Endothelial cell (in vitro differentiated cells): Measurements from ENCODE around the gene HINT2. TPM values are rescaled to one million over a fixed set of nuclear protein-coding genes. Genes with fewer than 3 reads are reported as not detected.

Experiments used
- DNase-seq: peaks from one replicate; pipeline ENCODE4 v3.0.0; 2021; ENCODE audit warnings: low spot score
- H3K27ac Mint-ChIP-seq: one replicate; pipeline ENCODE4 v1.8.0; 2021; ENCODE audit warnings: mixed read lengths, inconsistent platforms; ENCODE audit not compliant: unreplicated experiment
- H3K27me3 Mint-ChIP-seq: one replicate; pipeline ENCODE4 v1.8.0; 2021; ENCODE audit warnings: mild to moderate bottlenecking, moderate library complexity, mixed read lengths, inconsistent platforms; ENCODE audit not compliant: unreplicated experiment
- H3K36me3 Mint-ChIP-seq: one replicate; pipeline ENCODE4 v1.8.0; 2021; ENCODE audit warnings: mild to moderate bottlenecking, low read depth, mixed read lengths, inconsistent platforms; ENCODE audit not compliant: unreplicated experiment
- H3K4me1 Mint-ChIP-seq: one replicate; pipeline ENCODE4 v1.8.0; 2021; ENCODE audit warnings: mild to moderate bottlenecking, mixed read lengths, inconsistent platforms; ENCODE audit not compliant: unreplicated experiment
- H3K4me3 Mint-ChIP-seq: one replicate; pipeline ENCODE4 v1.8.0; 2021; ENCODE audit warnings: mild to moderate bottlenecking, mixed read lengths, inconsistent platforms; ENCODE audit not compliant: unreplicated experiment
- H3K9me3 Mint-ChIP-seq: one replicate; pipeline ENCODE4 v1.8.0; 2021; ENCODE audit warnings: mixed read lengths, inconsistent platforms; ENCODE audit not compliant: unreplicated experiment
- total RNA-seq: library from RNA; stranded (reverse); fragmentation: NEBNext Ultra II Directional; extraction: Animal tissue kit (Norgen Biotek cat#: 25700); gene quantifications from one replicate; pipeline ENCODE4 v1.2.1, GENCODE V29; 2021; ENCODE audit not compliant: unreplicated experiment
- TF ChIP-seq, protein P1 (sequence below): fragments of 200-600 bp; sonication (generic); IDR thresholded peaks from one replicate; pipeline ENCODE4 v1.5.0; 2021; ENCODE audit warnings: antibody characterized with exemption; ENCODE audit not compliant: unreplicated experiment

Gene HINT2
- total RNA-seq, 1 donor from 2014 or later = 43.3 TPM

DNA sequence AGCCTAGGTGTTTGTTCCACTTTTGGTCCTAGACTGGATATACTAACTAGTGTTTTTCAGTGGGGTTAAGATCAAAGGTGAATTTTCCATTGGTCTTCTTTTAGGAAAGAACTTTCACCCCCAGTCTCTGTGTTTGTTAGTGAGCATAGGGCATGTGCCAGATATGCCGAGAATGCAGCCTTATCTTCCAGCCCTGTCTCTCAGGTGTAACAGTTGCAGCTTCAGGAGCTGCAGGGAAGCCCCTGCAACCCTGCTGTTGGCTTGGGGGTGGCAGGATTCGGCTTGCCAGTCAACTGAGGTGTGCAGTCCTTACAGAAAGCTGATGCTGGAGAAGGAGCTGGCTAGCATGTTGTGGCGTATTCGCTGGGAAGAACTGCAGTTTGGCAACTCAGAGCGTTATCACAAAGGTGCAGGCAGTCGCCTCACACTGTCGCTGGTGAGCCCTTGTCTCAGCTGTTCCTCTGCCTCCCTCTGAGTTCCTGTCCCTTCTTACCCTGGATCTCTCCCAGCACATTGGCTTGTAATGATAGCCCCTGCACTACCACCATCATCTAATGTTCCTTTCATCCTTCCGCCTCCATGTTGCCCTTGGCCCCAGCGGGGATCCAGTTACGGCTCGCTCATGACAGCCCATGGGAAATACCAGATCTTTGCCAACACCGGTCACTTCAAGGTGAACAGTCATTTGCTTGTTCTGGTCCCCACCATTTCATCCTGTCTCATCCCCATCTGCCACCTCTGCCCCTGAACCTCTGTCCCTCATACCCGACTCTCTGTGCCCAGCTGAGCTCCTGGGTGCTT lies 13.3 kb downstream of the HINT2 start:
- DNase-seq = no peak
- H3K36me3 Mint-ChIP-seq = peaks cover 41% of the 10 kb centered on the region
- TF ChIP-seq, protein P1, sequence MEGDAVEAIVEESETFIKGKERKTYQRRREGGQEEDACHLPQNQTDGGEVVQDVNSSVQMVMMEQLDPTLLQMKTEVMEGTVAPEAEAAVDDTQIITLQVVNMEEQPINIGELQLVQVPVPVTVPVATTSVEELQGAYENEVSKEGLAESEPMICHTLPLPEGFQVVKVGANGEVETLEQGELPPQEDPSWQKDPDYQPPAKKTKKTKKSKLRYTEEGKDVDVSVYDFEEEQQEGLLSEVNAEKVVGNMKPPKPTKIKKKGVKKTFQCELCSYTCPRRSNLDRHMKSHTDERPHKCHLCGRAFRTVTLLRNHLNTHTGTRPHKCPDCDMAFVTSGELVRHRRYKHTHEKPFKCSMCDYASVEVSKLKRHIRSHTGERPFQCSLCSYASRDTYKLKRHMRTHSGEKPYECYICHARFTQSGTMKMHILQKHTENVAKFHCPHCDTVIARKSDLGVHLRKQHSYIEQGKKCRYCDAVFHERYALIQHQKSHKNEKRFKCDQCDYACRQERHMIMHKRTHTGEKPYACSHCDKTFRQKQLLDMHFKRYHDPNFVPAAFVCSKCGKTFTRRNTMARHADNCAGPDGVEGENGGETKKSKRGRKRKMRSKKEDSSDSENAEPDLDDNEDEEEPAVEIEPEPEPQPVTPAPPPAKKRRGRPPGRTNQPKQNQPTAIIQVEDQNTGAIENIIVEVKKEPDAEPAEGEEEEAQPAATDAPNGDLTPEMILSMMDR = no peak
- peak overlapping the region; percentile 38 for H3K4me3 Mint-ChIP-seq
- peak overlapping the region; percentile 11 for H3K27ac Mint-ChIP-seq
- H3K27me3 Mint-ChIP-seq = peaks cover 5% of the 10 kb centered on the region
- H3K9me3 Mint-ChIP-seq = no peaks in the 10 kb centered on the region
- H3K4me1 Mint-ChIP-seq = peaks cover 5% of the 10 kb centered on the region

DNA sequence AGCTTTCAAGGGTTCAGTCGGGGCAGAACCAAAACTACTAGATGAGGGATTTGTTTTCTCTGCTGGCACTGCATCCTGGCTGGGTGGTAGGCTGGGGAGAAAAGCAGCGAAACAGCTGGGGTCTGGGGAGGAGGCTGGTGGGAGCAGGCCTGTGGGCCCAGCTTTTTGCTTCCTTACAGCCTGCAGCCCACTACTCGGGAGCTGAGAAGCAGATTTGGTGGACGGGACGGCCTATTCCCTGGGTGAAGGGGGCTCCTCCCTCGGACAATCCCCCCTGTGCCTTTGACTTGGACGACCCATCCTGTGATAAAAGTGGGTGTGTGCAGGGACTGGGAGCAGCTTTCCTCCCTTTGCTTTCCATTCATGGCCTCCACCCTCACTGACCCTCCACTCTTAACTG lies 14.3 kb downstream of the HINT2 start:
- no peaks in the 10 kb centered on the region for H3K9me3 Mint-ChIP-seq
- peaks cover 6% of the 10 kb centered on the region for H3K4me1 Mint-ChIP-seq
- H3K36me3 Mint-ChIP-seq = peaks cover 32% of the 10 kb centered on the region
- no peak for DNase-seq
- peak overlapping the region; percentile 38 for H3K4me3 Mint-ChIP-seq
- peaks cover 4% of the 10 kb centered on the region for H3K27me3 Mint-ChIP-seq
- TF ChIP-seq, protein P1 = no peak
- H3K27ac Mint-ChIP-seq = no peak overlapping the region

DNA sequence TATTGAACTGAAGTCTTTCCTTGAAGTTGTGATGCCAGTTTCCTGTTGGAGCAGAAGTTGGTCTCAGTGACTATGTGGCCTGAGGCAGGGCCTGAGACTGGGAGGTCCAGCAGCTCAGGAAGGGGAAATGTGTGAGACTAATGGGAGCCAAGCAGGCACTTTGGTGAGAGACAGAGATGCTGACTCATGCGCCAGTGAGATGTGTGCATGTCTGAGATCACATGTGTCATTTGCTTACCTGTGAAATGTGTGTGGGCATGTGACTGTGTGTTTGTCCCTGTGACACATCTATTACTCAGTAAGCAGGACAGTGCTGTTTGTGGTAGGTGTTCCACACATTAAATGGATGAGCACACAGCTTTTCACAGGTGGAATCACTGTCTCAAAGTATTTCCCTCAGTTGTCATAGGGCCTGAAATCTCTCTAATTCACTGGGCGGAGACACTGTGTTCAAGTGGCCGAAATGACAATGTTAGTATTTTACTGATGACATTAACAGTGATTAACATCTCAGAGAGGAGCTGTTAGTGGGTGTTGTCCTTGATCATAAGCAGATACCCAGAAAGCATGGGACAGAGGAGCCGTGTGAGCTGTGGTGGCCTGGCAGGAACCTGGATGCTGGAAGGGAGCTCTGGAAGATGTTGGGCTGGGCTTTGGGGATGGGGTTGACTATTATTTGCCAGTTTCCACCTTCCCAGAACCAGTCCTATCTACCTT lies 16.0 kb downstream of the HINT2 start:
- Mint-ChIP-seq H3K4me3 (no peak overlapping the region), H3K9me3 (no peaks in the 10 kb centered on the region), H3K27me3 (peaks cover 3% of the 10 kb centered on the region), H3K27ac (peak overlapping the region; percentile 39), H3K4me1 (peaks cover 20% of the 10 kb centered on the region), H3K36me3 (peaks cover 27% of the 10 kb centered on the region)
- TF ChIP-seq, protein P1 = no peak
- no peak for DNase-seq

DNA sequence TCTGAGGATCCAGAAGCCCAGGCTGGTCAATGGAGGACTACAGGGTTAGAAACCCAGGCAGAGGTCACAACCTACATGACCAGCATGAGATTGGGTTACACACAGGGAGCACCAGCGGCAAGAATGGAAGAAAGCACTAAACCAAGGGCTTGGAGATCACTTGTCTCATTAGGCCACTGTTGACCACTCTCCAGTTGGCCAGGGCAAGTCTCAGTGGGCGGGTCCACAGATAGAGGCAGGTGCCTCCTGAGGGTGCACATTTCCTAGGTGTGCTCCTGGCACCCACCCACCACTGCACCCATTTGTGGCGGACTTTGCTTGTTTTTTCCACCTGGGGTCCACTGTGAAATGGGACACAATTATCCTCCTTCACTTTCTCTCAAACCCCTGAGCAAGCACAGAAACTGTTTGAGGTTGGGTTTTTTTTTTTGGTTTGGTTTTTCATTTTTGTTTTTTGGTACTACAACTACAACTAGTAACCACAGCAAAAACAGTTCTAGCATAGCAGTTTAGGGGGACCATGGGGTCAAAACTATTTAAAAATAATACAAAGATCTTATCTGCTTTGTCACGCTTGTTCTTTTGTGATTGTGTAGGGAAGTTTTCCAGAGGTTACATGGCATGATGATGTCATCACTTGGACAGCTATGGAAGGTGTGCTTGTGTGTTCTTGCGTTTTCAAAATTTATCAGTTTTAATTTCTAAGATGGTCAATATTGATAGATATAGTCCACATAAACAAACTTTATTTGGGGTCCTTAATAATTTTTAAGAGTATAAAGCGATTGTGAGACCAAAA lies 17.3 kb downstream of the HINT2 start:
- Mint-ChIP-seq H3K9me3 (no peaks in the 10 kb centered on the region), H3K27ac (no peak overlapping the region), H3K4me3 (no peak overlapping the region), H3K36me3 (peaks cover 29% of the 10 kb centered on the region), H3K27me3 (peaks cover 9% of the 10 kb centered on the region), H3K4me1 (peaks cover 32% of the 10 kb centered on the region)
- DNase-seq = no peak
- TF ChIP-seq, protein P1 = no peak
